Measurements from ENCODE around the gene WNK1. TPM values are rescaled to one million over a fixed set of nuclear protein-coding genes. Genes with fewer than 3 reads are reported as not detected.
A peak's percentile ranks its signal among the peaks of the same experiment; 100 is the strongest.

Gene WNK1
- total and polyA plus RNA-seq, 11 donors: 59.9 to 373 (median 290) TPM

- Histone ChIP-seq H3K27me3 (no peaks in the 10 kb centered on the region), H3K36me3 (peaks cover 0 to 29% (median 19%) of the 10 kb centered on the region in 9 donors), H3K4me3 (no peak overlapping the region), H3K4me1 (peaks cover 0 to 21% (median 14%) of the 10 kb centered on the region in 12 donors), H3K9me3 (no peaks in the 10 kb centered on the region), H3K27ac (no peak overlapping the region)
- DNase-seq: no peak
- intact Hi-C loops (cut with DNase I): loop anchor here in 6 of 10 donors (5.0 kb wide), 6 partner anchors 46 to 646 kb away; partner anchors contain the start of genes WNK1 (in 2 of the 6), ERC1 (in 1 of the 6) and FBXL14 (in 1 of the 6)
- TF ChIP-seq CTCF (IDR thresholded peaks at IDR 0.05): no peak
- no peak for TF ChIP-seq POLR2A (IDR thresholded peaks at IDR 0.05)
- no peak for ATAC-seq
These were observed 193.8 kb downstream of the WNK1 start for GRCh38 chr12:946212-946611.

DNA sequence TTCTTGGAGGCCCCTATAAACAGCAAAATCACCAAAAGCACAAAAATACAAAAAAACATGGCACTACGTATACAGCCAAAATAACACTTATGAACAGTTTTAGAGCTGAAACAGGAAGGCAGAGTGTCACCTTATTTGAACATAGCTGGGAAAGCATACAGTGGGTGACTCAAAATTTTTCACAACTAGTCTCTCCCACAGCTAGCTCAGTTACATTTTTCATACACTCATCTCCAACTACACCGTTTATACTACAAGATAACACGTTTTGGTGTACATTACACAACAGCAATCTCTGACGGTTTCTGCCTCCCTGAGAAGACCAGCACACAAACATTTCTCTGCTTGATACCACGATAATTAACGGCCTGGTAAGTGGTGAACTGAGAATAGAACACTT, 194.3 kb downstream of the WNK1 start:
- no peak for ATAC-seq
- Histone ChIP-seq H3K4me3 (no peak overlapping the region), H3K27me3 (no peaks in the 10 kb centered on the region), H3K36me3 (peaks cover 0 to 26% (median 16%) of the 10 kb centered on the region in 9 donors), H3K4me1 (peaks cover 0 to 21% (median 14%) of the 10 kb centered on the region in 12 donors), H3K27ac (no peak overlapping the region), H3K9me3 (no peaks in the 10 kb centered on the region)
- TF ChIP-seq CTCF (IDR thresholded peaks at IDR 0.05): no peak
- TF ChIP-seq POLR2A (IDR thresholded peaks at IDR 0.05): no peak
- WGBS, 4 donors: 64 to 79% (median 68%) methylated on average over 6 of the region's 6 CpGs
- intact Hi-C loops (cut with DNase I): loop anchor here in 6 of 10 donors (5.0 kb wide), 6 partner anchors 46 to 646 kb away; partner anchors contain the start of genes WNK1 (in 2 of the 6), ERC1 (in 1 of the 6) and FBXL14 (in 1 of the 6)
- no peak for DNase-seq

DNA sequence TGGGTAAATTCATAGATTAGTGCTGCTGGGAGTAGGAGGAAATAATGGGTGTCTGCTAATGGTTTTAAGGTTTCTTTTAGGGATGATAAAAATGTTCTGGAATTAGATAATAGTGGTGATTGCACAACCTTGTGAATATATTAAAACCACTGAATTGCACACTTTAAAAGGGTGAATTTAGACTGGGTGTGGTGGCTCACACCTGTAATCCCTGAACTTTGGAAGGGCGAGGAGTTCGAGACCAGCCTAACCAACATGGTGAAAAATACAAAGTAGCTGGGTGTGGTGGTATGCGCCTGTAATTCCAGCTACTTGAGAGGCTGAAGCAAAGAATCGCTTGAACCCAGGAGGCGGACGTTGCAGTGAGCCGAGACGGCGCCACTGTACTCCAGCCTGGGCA, 195.9 kb downstream of the WNK1 start:
- peaks cover 0 to 19% (median 13%) of the 10 kb centered on the region in 12 donors for H3K4me1 ChIP-seq
- H3K27ac ChIP-seq: peak overlapping the region in 8 of 12 donors; percentile 86 to 97 (median 93)
- peak overlapping the region in 9 of 12 donors; percentile 68 to 94 (median 82) for H3K4me3 ChIP-seq
- DNase-seq (no peak), ATAC-seq (no peak)
- H3K27me3 ChIP-seq: no peaks in the 10 kb centered on the region
- H3K36me3 ChIP-seq: peaks cover 0 to 13% (median 6%) of the 10 kb centered on the region in 9 donors
- TF ChIP-seq CTCF (IDR thresholded peaks at IDR 0.05): no peak
- TF ChIP-seq POLR2A (IDR thresholded peaks at IDR 0.05): no peak
- intact Hi-C loops (cut with DNase I): loop anchor here in 7 of 10 donors (2.0 to 5.0 kb wide), 9 partner anchors 43 to 644 kb away; partner anchors contain the start of genes ERC1 (in 3 of the 7), WNK1 (in 2 of the 7) and FBXL14 (in 1 of the 7)
- H3K9me3 ChIP-seq: no peaks in the 10 kb centered on the region
- WGBS, 4 donors: 92 to 95% (median 93%) methylated on average over 9 of the region's 9 CpGs

GRCh38 chr12:949453-950191, 197.2 kb downstream of the WNK1 start, which contains the start of gene RAD52:
RAD52 (minus strand) TSS chr12:949694; CDS start chr12:933058, 16,636 bp downstream.
- WGBS, 4 donors: 0 to 1% (median 1%) methylated on average over 45 to 58 of the region's 58 CpGs
- intact Hi-C loops (cut with DNase I): loop anchor here in 9 of 10 donors (1.0 to 10.0 kb wide), 14 partner anchors 41 to 643 kb away; partner anchors contain the start of genes ERC1 (in 5 of the 9), WNK1 (in 2 of the 9) and FBXL14 (in 1 of the 9)
- H3K36me3 ChIP-seq: no peaks in the 10 kb centered on the region
- TF ChIP-seq CTCF (IDR thresholded peaks at IDR 0.05) (peak; percentile 95 to 100 (median 99)), POLR2A (IDR thresholded peaks at IDR 0.05) (peak in 1 of 2 donors; percentile 48)
- peaks cover 0 to 22% (median 12%) of the 10 kb centered on the region in 12 donors for H3K4me1 ChIP-seq
- H3K9me3 ChIP-seq: no peaks in the 10 kb centered on the region
- H3K27me3 ChIP-seq: no peaks in the 10 kb centered on the region
- ATAC-seq (peak; percentile 97 to 98 (median 97)), DNase-seq (peak; percentile 98 to 99 (median 98))
- H3K27ac ChIP-seq: peak within 1 kb of the TSS; percentile 76 to 98 (median 92)
- H3K4me3 ChIP-seq: peak within 1 kb of the TSS; percentile 68 to 94 (median 82)

Measured in heart left ventricle (tissue), 16 donors.